UCSD-AML1 (cell line): Measurements from ENCODE around the gene PLEKHO1.
"Not testable (repeated sequence)": the region's sequence is repeated elsewhere in the genome, so short reads cannot be mapped to it uniquely, and the experiment has no call there.

Experiments used
- DNase-seq: peaks from one replicate; lab custom pipeline; 2025; ENCODE audit not compliant: unreplicated experiment; lab: John Stamatoyannopoulos, UW

Gene PLEKHO1, protein sequence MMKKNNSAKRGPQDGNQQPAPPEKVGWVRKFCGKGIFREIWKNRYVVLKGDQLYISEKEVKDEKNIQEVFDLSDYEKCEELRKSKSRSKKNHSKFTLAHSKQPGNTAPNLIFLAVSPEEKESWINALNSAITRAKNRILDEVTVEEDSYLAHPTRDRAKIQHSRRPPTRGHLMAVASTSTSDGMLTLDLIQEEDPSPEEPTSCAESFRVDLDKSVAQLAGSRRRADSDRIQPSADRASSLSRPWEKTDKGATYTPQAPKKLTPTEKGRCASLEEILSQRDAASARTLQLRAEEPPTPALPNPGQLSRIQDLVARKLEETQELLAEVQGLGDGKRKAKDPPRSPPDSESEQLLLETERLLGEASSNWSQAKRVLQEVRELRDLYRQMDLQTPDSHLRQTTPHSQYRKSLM

DNA sequence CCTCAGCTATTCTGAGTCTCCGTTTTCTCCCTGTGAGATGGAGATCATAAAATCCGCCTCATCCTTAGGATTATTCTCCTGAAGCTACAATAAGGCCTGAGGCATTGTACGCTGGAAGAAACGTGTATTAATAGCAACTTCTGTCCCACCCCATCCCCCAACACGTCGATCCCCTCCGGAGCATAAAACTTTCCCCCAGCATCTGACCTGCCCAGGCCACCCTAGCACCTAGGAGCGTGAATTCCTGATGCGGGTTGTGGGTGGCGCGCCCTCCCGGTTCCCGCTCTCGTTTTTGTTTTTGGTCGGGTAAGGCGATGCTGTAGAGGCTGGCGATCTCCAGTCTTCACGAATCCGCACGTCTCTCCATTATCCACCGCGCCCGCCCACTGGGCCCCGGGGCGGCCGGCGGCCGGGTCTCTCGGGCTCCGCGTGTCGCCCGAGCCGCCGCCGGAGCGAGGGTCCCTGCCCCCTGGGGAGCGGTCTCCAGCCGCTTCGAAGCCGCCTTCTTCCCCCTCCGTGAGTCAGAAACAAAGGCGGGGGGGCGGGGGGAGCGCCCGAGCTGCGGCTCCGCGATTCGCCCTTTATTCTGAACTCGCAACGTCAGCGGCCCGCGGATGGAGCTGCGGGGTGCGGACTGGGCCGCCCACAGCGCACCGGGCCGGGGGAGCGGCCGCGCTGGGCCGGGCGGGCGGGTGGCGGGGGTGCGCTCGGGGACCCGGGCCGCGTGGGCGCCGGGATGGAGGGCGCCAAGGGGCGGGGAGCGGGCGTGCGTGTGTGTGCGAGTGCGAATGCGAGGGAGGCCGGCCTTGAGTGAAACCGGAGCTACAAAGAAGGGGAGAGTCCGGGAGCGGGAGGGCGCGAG, at the start of gene PLEKHO1:
TSS of gene PLEKHO1 (plus strand) at position 646 of the 862 bp plus-strand sequence. CDS start 342 bp downstream, outside the sequence.
- DNase-seq = peak; percentile 74

DNA sequence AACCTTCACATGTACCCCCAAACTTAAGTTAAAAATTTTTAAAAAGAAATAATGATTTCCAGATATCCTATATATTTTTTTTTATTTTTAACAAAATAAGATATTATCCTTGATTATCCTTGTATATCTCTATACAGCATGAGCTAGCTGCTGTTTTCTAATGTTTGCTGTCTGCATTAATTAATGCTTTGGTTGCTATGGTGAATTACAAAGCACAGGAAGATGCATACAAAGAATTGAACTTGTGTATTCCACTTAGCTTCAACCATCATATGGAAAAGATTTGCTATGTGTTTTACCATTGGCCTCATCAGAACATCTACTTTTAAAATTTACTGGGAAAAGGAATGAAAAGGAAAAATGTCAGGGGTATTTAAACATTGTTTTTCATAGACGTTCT, 46.7 kb upstream of the PLEKHO1 start:
- no peak for DNase-seq

DNA sequence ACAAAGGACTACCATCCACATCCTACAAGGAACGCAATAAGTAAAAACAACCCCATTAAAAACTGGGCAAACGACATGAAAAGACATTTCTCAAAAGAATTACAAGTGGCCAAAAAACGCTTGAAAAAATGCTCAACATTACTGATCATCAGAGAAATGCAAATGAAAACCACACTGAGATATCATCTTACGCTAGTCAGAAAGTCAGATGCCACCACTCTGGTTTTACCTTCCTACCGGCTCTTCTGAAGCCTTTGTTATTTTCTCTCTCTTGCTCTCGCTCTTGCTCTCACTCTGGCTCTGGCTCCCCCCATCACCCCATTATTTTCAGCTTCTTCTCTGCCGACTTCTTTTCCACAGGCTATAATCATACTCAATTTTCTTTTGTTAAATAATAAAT, 43.4 kb upstream of the PLEKHO1 start:
- DNase-seq = no peak

DNA sequence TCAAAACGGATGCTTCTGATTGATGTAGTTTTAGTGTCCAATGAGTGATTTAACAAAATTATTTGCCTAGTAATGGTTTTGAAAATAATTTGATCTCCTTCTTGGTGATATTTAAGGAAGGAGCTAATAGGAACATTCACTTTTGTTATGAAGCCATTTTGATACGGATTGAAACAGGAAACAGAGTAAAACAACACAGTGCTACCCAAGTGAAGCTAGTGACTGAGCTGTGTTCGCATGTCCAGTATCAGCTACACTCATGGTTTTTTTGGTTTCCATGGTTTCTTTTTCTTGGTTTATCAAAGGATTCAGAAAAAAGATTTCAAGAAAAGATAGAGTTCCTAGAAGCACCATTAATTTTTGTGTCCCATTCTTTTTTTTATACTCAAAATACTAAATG, 40.1 kb upstream of the PLEKHO1 start:
- no peak for DNase-seq

DNA sequence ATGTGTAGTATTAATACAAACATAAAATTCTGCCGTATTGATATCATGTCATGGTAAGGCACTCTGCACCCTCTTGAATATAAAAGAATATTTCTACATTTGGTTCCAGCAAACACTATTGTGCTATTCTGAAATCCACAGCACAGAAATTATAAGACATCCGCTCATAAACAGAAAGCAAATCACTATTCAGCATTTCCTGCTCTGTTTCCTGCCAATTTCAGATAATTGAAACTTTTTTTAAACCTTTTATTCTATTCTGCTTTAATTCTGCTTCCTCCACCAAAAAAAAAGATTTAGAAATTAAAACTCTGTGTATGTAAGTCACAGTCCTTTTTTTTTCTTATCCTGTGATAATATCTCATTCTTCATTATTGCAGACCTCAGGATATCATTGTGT, 39.6 kb upstream of the PLEKHO1 start:
- DNase-seq = no peak

DNA sequence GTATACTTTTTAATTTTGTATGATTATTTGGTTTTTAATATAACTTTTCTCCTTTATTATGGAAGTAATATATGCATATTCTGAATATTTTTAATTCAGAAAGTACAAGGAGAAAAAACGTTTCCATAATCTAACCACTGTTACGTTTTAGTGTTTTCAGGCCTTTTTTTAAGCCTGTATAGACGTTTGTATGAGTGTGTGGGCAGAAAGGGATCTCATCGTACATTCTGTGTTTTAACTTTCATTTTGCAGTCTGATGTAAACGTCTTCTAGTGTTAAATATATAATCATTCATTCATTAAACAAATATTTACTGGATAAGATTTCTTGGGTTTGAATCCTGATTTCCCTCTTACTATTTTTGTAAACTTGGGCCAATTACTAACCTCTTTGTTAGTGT, 38.0 kb upstream of the PLEKHO1 start:
- no peak for DNase-seq

DNA sequence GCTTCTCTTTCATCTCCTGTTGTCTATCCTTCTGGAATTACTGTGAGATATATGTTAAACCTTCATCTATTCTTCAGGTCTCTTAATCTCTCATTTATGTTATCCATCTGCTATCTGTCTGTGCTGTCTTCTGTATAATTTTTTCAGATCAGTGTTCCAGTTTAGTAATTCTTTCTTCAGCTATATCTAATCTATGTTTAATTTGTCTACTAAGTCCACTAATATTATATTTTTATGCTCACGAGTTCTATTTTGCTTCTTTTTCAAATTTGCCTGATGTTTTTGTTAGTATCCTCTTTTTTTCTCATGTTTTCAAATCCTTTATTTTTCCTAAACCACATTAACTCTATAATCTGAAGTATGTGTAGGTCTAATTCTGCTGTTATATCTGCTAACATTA, 34.6 kb upstream of the PLEKHO1 start:
- DNase-seq = no peak

DNA sequence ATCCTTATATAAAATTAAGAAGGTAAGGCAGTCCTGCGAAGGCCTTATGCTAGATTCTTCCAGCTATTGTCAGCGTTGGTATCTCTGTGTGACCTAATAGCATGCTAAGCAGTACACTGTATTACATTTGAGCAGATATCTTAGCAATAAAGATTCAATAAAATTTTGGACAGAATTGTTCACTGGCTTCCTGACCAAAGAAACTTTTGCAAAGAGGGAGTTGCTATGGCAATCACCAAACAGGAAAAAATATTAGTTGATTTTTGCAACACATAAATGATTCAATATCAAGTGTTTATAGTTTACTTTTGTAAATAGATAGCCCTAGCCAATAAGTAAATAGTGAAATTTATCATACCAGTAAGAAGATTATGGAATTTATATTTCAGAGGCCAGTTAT, 31.0 kb upstream of the PLEKHO1 start:
- no peak for DNase-seq

DNA sequence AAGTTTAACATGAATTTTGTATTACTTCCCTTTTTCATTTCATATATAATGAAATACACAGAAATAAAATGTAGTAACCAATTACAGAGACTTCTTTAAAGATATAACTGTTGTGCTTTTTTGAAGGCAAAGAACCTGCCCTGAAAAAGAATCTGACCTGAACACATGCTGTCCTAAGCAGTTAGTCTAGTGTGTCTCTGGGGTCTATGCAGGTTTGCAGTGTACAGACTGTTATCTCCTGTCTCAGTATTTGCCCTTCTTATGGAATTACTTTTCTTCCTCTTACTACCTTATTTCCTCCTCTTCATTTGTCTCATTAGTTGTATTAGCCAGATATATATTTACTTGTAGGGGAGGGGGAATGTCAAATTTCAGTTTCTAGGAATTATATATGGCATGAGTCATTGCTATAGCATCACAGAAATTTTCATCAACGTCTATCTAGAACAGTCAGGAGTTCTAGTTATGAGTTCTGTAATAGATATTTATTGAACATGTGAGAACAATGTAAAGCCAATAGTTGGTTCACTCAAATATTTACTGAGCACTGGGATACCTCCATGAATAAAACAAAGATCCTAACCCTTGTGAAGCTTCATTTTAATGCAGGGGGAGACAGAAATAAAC, 28.4 kb upstream of the PLEKHO1 start:
- DNase-seq = no peak

DNA sequence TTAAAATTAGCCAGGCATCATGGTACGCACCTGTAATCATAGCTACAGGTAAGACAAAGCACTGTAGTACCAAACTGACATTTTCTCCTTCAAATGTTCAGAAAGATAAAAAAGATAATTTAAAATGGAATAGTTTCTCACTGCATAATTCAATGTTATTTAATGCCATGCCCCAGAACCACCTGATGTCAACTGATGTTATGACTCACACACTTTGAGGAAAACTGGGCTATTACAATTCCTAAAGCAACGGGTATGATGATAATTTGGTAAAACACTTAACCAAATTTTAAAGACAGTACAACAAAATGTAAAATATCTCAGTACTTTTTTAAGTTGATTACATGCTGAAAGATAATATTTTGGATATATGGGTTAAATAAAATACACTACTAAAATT, 22.9 kb upstream of the PLEKHO1 start:
- no peak for DNase-seq

DNA sequence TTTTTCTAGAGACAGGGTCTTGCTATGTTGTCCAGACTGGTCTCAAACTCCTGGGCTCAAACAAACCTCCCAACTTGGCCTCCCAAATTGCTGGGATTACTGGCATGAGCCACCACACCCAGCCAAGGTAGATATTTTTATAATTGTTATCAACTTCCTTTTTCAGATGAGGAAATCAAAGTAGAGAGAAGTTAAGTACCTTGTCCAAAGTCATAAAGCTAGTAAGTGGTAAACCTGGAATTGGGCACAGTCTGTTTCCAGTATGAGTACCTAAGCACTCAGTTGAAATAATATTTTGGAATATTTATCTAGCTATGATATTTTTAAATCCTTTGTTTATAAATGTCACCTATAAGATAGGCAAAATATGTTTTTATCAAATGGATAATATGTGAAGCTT, 22.3 kb upstream of the PLEKHO1 start:
- DNase-seq = no peak

DNA sequence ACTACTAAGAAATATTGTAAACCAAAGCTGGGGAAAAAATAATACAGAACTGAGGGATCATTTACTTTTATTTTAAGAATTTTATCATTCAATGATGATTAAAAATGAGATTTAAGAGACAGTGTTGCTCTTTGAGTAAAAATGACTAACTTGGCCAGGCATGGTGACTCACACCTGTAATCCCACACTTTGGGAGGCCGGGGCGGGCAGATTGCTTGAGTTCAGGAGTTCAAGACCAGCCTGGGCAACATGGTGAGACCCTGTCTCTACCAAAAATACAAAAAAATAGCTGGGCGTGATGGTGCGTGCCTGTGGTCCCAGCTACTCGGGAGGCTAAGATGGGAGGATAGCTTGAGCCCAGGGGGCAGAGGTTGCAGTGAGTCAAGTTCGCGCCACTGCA, 21.8 kb upstream of the PLEKHO1 start:
- no peak for DNase-seq

DNA sequence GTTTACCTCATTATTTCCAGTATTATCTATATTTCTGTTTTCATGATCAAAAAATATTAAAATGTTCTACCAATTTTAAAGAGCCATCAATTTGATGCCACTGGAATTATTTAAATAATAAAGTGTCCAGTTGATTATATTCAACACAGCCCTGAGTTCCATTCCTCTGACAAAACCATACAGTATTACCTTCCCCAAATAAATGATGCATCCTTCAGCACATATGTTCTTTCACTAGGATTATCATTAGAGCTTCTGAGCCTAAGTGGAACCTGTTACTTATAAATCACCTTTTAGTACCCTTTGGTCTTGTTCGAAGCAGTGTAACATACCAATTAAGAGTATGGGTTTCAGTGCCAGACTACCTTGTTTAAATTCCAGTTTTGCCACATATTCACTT, 17.3 kb upstream of the PLEKHO1 start:
- DNase-seq = no peak

DNA sequence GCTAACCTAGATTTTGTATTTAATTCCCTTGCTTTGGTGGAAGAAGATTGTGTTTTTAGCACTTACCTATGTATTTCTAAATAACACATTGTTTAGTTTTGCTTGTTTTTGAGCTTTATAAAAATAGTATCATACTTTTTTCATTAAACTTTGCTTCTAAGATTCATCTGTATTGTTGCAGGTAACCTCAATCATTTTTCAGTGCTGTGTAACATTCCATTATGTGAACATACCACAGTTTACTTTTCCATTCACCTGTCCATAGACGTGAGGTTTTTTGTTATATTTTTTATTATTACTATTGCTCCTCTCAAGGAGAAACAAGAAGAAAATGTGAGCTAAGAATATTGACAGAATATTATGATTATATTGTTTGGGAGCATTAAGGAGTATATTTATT, 15.2 kb upstream of the PLEKHO1 start:
- DNase-seq = no peak

DNA sequence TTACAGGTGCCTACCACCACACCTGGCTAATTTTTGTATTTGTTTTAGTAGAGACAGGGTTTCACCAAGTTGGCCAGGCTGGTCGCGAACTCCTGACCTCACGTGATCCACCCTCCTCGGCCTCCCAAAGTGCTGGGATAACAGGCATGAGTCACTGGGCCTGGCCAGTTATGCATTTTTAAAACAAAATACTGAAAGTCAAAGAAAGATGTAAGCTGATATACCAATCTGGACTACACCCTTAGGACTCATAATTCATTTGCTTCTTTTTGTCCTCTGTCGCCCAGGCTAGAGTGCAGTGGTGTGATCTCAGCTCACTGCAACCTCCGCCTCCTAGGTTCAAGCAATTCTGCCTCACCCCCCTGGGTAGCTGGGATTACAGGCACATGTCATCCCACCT, 14.3 kb upstream of the PLEKHO1 start:
- DNase-seq = not testable (repeated sequence)

DNA sequence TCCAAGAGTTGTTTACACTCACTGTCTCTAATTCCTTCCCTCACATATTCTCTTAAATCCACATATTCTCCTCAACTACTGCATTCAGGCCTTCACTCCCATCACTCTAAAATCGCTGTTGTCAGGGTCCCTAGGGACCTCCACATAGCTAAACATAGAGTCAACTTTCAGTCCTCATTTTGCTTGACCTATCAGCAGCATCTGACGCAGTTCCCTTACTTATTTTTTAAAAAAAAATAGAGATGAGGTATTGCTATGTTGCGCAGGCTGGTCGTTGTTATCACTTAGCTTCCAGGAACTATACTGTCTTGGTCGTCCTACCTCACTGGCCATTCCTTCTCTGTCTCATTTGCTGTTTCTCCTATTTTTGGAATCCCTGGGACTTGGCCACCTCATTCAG, 11.7 kb upstream of the PLEKHO1 start:
- DNase-seq = no peak

DNA sequence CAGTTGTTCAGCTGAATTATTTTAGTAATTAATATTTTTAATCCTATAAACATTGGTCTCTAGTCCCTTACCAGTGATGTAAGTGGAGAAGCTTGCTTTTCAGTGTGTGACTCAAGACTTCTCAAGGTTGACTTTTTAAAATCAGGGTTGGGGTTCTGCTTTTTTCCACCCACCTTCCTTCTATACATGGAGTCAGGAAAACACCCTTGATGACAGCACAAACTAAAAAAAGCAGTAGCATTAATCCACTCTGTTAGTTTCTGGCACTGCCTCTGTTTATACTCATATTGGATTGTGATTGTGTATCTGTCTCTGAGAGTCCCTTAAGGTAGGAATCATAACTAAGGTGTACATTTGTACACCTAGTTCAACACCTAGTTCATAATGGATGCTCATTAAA, 8.3 kb upstream of the PLEKHO1 start:
- DNase-seq = no peak

DNA sequence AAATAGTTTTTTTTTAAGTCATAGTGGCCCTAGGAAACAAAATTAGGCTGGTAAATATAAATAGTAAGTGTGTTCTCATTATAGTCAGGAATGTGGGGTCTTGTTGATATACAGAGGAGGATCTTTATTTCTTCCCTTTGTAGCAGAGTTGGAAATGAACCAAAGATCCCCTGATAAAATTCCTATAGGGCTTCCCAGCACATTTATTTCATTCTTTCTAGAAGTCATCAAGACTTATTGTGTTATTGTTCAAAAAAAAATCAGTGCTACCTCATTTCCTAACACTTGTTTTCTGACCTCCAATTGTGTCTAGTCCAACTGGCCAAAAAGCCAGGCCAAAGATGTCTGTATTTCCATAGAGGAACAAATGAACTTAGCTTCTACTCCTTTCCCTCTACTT, 7.6 kb upstream of the PLEKHO1 start:
- DNase-seq = no peak

DNA sequence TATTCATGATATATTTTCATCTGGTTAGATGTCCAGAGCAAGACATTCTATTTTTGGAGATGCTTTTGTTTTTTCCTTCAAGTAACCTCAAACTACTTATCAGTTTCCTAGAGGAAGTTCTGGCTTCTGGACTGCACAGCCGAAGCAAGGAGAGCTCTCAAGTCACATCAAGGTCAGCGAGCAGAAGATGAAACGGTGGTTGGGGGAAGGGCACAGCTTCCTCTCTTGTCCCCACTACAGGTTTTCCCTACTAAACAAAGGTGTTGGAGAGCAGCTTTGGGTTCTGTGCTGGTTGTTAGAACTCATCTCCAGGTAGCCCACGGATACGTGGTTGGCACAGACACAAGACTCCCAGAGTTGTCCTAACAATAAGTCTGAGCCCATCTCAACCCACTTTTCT, 5.1 kb upstream of the PLEKHO1 start:
- DNase-seq = peak; percentile 57

DNA sequence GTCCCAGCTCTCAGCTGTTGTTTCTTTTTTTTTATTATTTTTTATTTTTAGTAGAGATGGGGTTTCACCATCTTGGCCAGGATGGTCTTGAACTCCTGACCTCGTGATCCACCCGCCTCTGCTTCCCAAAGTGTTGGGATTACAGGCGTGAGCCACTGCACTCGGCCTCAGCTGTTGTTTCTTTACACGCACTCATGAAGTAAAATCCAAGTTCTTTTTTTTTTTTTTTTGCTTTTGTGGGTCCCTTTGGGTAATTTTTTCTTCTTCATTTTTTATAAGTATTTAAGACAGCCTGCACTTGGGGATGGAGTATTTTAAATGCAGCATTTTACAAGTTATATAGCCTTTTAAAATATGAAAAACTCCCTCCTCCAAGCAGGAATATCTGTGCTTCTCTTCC, 3.7 kb upstream of the PLEKHO1 start:
- not testable (repeated sequence) for DNase-seq

DNA sequence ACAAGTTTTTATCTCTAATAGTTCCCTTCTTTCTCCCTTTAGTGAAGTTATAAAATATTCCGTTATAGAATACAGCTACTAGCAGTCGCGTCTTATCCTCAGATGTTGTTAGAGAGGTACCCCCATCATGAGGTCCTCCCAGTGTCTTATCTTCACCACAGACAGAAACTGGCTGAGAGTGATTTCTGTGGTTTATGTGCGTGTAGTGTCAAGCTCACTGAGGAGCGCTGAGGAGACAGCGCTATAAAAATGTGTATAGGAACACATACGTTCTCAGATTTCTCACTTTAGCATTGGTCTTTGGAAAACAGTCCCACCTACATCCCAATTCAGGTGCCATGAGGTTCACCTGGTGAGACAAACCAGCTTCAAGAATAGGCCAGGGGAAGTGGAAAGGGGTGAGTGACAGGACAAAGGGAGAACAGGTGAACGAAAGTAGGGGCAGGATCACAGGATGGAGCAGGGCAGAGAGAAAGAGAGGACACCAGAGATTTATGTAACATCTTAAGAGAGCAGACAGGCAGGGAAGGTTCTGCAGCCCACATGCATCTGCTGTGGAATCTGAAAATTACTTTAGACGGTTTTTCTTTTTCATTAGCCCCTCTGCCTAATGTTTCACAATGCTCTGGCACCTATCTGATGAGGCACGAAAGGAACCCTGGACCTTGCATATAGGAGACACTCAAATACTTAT, 2.7 kb upstream of the PLEKHO1 start:
- no peak for DNase-seq
